Measurements from ENCODE around the gene CD200.

The CD200 gene

GRCh38 chr3:112407888-112408702, 75.1 kb downstream of the CD200 start:
- DNase-seq (ENCODE audit: low read depth in 2 of 3, low spot score in 2 of 3): no peak

GRCh38 chr3:112409041-112409440, 76.1 kb downstream of the CD200 start:
- no peak for DNase-seq (ENCODE audit: low read depth in 2 of 3, low spot score in 2 of 3)

GRCh38 chr3:112411425-112411824, 78.5 kb downstream of the CD200 start:
- no peak for DNase-seq (ENCODE audit: low read depth in 2 of 3, low spot score in 2 of 3)
